ENCODE results near the gene SDK1.

Gene SDK1

DNA sequence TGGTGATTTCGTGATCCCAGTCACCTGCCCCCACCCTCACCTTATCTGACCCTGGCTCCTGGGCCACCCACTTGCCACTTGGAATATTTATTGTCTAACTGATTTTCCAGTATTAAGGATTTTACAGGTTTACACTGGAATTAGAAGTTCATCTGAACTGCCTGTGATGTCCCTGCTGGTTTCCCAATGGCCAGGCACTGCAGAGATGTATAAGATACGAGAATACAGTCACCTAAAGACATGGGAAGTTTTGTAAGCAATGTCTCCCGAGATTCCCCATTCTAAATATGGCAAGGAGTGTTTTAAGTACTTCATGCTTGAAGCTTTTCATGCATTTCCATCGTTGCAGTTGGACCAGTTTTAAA lies 592.7 kb downstream of the SDK1 start:
- POLR2A ChIA-PET: no interaction called here
- Histone ChIP-seq H3K4me1 (ENCODE audit: control insufficient read depth, insufficient read depth, low read length) (no peaks in the 10 kb centered on the region), H3K36me3 (ENCODE audit: control insufficient read depth in 2 of 2, insufficient read depth in 1 of 2, low read length in 2 of 2) (no peaks in the 10 kb centered on the region; a peak in 1 of 3 replicates), H3K4me3 (ENCODE audit: low read depth, low read length) (no peak overlapping the region), H3K27ac (ENCODE audit: extremely low read depth, low read depth, low read length) (no peak overlapping the region), H3K9me3 (ENCODE audit: control insufficient read depth, insufficient read depth, low read depth, low read length) (no peaks in the 10 kb centered on the region)
- TF ChIP-seq ZNF133 (tag by site-specific recombination; IDR thresholded peaks at IDR 0.05) (no peak), ZNF366 (tag by site-specific recombination; conservative IDR thresholded peaks at IDR 0.05) (no peak)
- CTCF ChIA-PET: interaction anchor here (0.6 kb wide), 1 partner anchor 581 kb away, joined by 3 read pairs; no protein-coding TSS in a partner anchor

GRCh38 chr7:3895341-3896116 lies 594.5 kb downstream of the SDK1 start:
- CTCF ChIA-PET: interaction anchor here (0.6 kb wide), 2 partner anchors 351 to 801 kb away, joined by 3 to 5 read pairs; no protein-coding TSS in a partner anchor

More at GRCh38 chr7:3895341-3896116, 594.5 kb downstream of the SDK1 start:
- POLR2A ChIA-PET: no interaction called here
- Histone ChIP-seq H3K27ac (ENCODE audit: extremely low read depth, low read depth, low read length) (no peak overlapping the region), H3K4me3 (ENCODE audit: low read depth, low read length) (no peak overlapping the region), H3K4me1 (ENCODE audit: control insufficient read depth, insufficient read depth, low read length) (no peaks in the 10 kb centered on the region), H3K36me3 (ENCODE audit: control insufficient read depth in 2 of 2, insufficient read depth in 1 of 2, low read length in 2 of 2) (no peaks in the 10 kb centered on the region; a peak in 1 of 3 replicates), H3K9me3 (ENCODE audit: control insufficient read depth, insufficient read depth, low read depth, low read length) (no peaks in the 10 kb centered on the region)
- TF ChIP-seq CTCF (tag by site-specific recombination; IDR thresholded peaks at IDR 0.05) (no peak), ZNF623 (tag by site-specific recombination; IDR thresholded peaks at IDR 0.05) (no peak), ZNF561 (tag by site-specific recombination; IDR thresholded peaks at IDR 0.05; ENCODE audit: borderline replicate concordance) (no peak), ZNF223 (tag by site-specific recombination; IDR thresholded peaks at IDR 0.05) (no peak), AEBP2 (tag by site-specific recombination; IDR thresholded peaks at IDR 0.05; ENCODE audit: borderline replicate concordance) (no peak), ZNF558 (tag by site-specific recombination; IDR thresholded peaks at IDR 0.05) (no peak), ZNF791 (tag by site-specific recombination; IDR thresholded peaks at IDR 0.05) (no peak), SP3 (tag by site-specific recombination; IDR thresholded peaks at IDR 0.05) (no peak), PRDM6 (tag by site-specific recombination; IDR thresholded peaks at IDR 0.05) (no peak), ZNF18 (tag by site-specific recombination; IDR thresholded peaks at IDR 0.05) (no peak), ZNF292 (tag by site-specific recombination; IDR thresholded peaks at IDR 0.05; ENCODE audit: borderline replicate concordance, low read depth) (no peak), ZNF146 (tag by site-specific recombination; IDR thresholded peaks at IDR 0.05) (no peak), ZNF580 (tag by site-specific recombination; IDR thresholded peaks at IDR 0.05) (no peak), ZNF133 (tag by site-specific recombination; IDR thresholded peaks at IDR 0.05) (no peak), IKZF3 (tag by site-specific recombination; IDR thresholded peaks at IDR 0.05) (no peak), INSM2 (tag by site-specific recombination; IDR thresholded peaks at IDR 0.05) (no peak), ZNF837 (tag by site-specific recombination; IDR thresholded peaks at IDR 0.05) (no peak), ZNF211 (tag by site-specific recombination; IDR thresholded peaks at IDR 0.05; ENCODE audit: low read depth) (no peak)
- TF ChIP-seq, protein P1, sequence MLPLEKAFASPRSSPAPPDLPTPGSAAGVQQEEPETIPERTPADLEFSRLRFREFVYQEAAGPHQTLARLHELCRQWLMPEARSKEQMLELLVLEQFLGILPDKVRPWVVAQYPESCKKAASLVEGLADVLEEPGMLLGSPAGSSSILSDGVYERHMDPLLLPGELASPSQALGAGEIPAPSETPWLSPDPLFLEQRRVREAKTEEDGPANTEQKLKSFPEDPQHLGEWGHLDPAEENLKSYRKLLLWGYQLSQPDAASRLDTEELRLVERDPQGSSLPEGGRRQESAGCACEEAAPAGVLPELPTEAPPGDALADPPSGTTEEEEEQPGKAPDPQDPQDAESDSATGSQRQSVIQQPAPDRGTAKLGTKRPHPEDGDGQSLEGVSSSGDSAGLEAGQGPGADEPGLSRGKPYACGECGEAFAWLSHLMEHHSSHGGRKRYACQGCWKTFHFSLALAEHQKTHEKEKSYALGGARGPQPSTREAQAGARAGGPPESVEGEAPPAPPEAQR (tag by site-specific recombination; IDR thresholded peaks at IDR 0.05): no peak

Data from HEK293 (cell line).